Brain microvascular endothelial cell (primary cell): ENCODE data around the gene POLR3A.

Source experiments
- DNase-seq: peaks from one replicate; pipeline ENCODE4 v3.0.0-alpha.2; 2020
- H3K27ac ChIP-seq: fragments of 250-450 bp; sonication (Bioruptor Pico); 2 replicates; pipeline ENCODE4 v1.5.1; 2020; ENCODE audit warnings: mild to moderate bottlenecking, moderate library complexity
- H3K27me3 ChIP-seq: fragments of 250-450 bp; sonication (Bioruptor Pico); replicated peaks from 2 replicates; pipeline ENCODE4 v1.5.1; 2020; ENCODE audit warnings: mild to moderate bottlenecking
- H3K36me3 ChIP-seq: fragments of 250-450 bp; sonication (Bioruptor Pico); replicated peaks from 2 replicates; pipeline ENCODE4 v1.5.1; 2020; ENCODE audit warnings: mild to moderate bottlenecking
- H3K4me3 ChIP-seq: 2 replicates; pipeline ENCODE4 v1.5.1; 2011; ENCODE audit warnings: low read depth, mild to moderate bottlenecking, control low read depth, low read length, moderate library complexity
- in situ Hi-C: cut with HindIII; loops from 2 replicates; pipeline ENCODE4 v1.10.0; 2017; ENCODE audit warnings: low sequenced_read_pairs, low pct_ligation_motif_present
- TF ChIP-seq, protein P1 (sequence below): IDR thresholded peaks from 2 replicates; pipeline ENCODE4 v1.5.1; 2011; ENCODE audit warnings: low read depth, mild to moderate bottlenecking, moderate library complexity, low read length, control low read depth, inconsistent platforms; ENCODE audit errors: missing control alignments

POLR3A gene

GRCh38 chr10:77932016-77932715, 97.1 kb downstream of the POLR3A start:
- Histone ChIP-seq H3K27ac (no peak overlapping the region), H3K4me3 (no peak overlapping the region), H3K36me3 (no peaks in the 10 kb centered on the region), H3K27me3 (no peaks in the 10 kb centered on the region)
- in situ Hi-C loops = no loop called here
- TF ChIP-seq, protein P1, sequence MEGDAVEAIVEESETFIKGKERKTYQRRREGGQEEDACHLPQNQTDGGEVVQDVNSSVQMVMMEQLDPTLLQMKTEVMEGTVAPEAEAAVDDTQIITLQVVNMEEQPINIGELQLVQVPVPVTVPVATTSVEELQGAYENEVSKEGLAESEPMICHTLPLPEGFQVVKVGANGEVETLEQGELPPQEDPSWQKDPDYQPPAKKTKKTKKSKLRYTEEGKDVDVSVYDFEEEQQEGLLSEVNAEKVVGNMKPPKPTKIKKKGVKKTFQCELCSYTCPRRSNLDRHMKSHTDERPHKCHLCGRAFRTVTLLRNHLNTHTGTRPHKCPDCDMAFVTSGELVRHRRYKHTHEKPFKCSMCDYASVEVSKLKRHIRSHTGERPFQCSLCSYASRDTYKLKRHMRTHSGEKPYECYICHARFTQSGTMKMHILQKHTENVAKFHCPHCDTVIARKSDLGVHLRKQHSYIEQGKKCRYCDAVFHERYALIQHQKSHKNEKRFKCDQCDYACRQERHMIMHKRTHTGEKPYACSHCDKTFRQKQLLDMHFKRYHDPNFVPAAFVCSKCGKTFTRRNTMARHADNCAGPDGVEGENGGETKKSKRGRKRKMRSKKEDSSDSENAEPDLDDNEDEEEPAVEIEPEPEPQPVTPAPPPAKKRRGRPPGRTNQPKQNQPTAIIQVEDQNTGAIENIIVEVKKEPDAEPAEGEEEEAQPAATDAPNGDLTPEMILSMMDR = no peak
- DNase-seq = no peak

DNA sequence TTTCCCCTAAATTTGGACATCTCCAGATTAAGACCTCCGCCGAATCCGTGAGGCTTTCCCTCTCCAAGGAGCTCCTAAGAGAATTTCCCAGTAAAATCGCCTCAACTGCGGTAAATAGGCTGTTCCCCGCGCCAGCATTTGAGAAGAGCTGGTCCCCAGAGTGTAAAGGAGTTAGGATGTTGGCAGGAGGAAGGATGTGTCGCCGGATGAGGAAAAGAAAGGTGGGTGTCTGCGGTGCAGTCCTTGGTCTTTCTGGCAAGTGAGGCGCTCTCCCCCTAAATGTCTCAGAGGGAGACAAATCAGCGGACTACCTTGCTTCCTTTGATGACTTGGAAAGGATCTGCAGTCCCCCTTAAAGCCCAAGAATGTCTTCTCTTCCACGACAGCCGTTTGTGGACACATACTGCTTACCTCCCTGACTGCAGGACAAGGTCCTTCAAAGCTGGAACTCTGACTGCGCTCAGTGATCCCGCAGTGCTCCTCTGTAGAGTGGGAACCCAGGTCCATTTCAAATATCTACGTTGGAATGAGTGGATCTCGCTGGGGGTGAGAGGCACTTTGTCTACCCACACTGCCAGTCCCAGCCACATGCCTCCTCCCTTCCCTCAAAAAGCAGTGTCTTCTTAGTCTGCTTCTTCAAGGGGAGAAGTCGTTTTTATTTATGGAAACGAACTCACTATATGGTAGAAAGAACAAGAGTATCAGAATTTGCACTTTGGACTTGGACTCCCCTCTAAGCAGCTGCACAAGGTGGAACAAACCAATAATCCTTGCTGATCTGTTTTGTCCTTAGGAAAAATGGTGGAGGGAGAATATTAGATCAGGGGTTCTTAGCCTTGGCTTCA, 101.7 kb downstream of the POLR3A start:
- Histone ChIP-seq H3K4me3 (peak overlapping the region; percentile 76), H3K27me3 (peaks cover 1% of the 10 kb centered on the region), H3K27ac (no peak overlapping the region), H3K36me3 (no peaks in the 10 kb centered on the region)
- no peak for DNase-seq
- TF ChIP-seq, protein P1 = no peak
- in situ Hi-C loops = no loop called here

GRCh38 chr10:77926566-77927401, 102.5 kb downstream of the POLR3A start, which contains the start of gene DLG5:
DLG5 (minus strand) TSS chr10:77926755; CDS start chr10:77926520, 235 bp downstream.
- in situ Hi-C loops = no loop called here
- Histone ChIP-seq H3K27ac (no peak within 1 kb of the TSS), H3K27me3 (peaks cover 1% of the 10 kb centered on the region), H3K4me3 (peak within 1 kb of the TSS; percentile 76), H3K36me3 (no peaks in the 10 kb centered on the region)
- TF ChIP-seq, protein P1 = no peak
- no peak for DNase-seq

DNA sequence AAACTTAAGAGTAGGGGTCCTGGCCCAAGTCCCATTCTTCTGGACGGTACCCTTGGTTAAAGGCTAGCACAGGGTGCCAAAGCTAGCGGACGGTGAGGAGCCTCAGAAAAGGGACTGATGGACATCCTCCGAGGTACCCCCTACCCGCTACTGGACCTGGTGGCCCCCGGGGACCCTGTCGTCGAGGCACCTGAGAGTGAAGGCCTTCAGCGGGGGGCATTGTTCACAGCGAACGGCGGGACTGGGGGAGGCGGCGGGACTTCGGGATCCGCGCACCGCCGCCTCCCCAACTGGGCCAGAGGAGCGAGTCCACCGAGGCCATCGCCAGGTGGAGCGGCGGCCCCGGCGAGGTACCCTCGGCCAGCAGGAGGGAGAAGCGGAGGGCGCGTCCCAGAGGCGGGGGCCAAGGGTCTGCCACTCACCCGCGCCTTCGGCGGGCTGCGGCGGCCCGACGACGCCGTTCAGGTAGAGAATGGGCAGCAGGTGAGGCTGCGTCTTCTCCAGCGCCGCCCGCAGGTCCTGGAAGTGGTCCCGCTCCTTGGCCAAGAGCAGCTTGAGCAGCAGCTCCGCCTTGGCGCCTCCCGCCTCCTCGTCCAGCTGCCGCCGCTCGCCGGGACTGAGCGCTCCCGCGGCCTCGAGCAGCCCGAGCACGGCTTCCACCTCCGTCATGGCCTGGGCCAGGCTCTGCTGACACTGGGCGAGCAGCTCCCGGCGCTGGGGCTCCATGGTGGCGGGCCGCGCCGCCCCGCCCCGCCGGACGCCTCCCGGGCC, 103.3 kb downstream of the POLR3A start:
- peaks cover 1% of the 10 kb centered on the region for H3K27me3 ChIP-seq
- TF ChIP-seq, protein P1 = no peak
- DNase-seq = no peak
- in situ Hi-C loops = no loop called here
- no peaks in the 10 kb centered on the region for H3K36me3 ChIP-seq
- H3K27ac ChIP-seq = no peak overlapping the region
- H3K4me3 ChIP-seq = peak overlapping the region; percentile 76

DNA sequence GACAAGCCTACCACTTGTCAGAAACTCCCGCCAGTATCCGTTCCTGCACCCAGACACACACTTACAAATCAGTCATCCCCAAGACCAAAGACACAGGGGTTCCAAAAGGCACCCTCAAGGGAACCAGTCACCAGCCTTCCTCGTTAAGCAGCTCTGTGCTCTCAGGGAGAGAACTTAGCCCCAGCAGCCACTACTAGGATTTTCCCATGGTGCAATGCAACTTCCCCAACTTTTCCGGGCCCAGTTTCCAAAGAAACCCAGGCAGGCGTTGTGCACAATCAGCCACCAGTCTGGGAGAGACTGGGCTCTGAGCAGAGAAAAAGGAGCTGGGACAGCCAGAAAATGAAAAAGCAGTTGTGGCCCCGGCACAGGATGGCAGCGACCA, 103.9 kb downstream of the POLR3A start:
- H3K4me3 ChIP-seq = peak overlapping the region; percentile 76
- in situ Hi-C loops = no loop called here
- no peak for DNase-seq

More for the DNA sequence above, 103.9 kb downstream of the POLR3A start:
- TF ChIP-seq, protein P1 = no peak
- H3K36me3 ChIP-seq = no peaks in the 10 kb centered on the region
- peaks cover 1% of the 10 kb centered on the region for H3K27me3 ChIP-seq
- no peak overlapping the region for H3K27ac ChIP-seq
